IPS-NIHi11 (cell line): ENCODE results near the gene TUBGCP5.
A peak's percentile ranks its signal among the peaks of the same experiment; 100 is the strongest.

Source experiments
- DNase-seq: peaks from one replicate; pipeline ENCODE4 v3.0.0; 2012; ENCODE audit warnings: mixed read lengths, low spot score

The TUBGCP5 gene

DNA sequence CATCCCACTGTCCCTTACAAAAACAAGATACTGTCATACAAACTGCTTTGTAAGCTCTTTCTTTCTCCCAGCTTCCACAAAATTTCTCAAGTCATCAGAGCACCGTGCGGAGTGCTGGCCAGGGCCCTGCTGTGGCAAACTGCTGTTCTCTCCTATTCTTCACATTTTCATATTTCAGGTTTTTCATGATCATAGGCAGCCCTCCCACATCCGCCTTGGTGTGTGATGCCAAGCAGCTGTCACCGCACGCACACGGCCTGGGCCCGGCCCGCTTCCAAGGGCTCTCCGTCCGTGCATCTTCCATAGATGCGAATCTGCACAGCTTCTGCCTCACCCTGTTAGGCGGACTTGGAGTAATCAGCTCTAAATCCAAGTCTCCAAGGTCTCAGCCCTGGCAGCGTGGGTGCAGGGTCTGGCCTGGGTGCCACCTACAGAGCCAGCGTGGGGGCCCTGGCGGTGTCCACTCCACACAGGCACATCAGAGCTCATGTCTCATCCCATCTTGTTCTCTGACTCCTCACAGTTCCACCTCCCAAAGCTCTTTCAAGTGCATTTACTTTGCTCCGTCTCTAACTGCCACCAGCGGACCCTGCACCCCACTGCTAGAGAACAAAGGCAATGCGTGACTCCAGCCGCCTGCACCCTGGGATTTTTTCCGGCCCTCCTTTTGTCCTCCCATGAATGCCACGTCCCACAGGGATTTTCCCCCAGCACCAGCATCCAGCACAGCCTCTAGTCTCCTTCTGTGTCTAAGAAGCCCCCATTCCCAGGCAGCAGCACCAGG, 86.4 kb downstream of the TUBGCP5 start:
- peak; percentile 60 for DNase-seq

DNA sequence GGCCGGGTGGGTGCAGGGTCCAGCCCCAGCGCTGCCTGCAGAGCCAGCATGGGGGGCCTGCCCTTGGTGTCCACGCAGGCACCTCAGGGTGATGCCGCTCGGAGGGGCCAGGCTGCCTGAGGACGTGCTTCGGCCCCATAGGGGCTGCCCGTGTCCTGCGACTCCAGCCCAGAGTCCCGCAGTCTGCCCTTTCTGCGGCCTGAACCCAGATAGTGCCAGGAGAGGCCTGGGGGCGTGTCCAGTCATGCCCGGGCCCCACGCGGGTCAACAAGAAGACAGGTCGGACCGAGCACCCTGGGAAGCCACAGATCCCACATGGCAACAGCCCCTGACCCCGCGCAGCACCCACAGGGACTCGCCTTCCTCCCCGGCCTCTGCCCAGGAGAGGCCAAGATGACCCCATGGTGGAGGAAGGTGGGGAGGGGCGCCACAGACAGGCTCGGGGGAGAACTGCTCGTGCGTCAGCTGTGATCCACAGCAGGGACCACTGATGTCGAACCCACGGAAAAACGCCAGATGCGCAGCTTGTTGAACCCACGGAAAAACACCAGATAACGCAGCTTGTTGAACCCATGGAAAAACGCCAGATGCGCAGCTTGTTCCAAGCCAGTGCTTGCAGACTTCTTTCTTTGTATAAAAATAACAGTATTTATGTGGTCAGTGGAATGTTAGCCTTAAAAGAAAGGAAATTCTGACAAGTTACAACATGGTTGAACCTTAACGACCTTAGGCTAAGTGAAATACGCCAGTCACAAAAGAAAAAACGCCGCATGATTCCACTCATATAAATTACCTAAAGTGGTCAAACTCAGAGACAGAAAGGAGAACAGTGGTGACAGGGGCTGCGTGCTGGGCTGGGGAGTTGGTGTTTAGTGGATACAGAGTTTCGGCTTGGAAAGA, 87.7 kb downstream of the TUBGCP5 start:
- DNase-seq: no peak

DNA sequence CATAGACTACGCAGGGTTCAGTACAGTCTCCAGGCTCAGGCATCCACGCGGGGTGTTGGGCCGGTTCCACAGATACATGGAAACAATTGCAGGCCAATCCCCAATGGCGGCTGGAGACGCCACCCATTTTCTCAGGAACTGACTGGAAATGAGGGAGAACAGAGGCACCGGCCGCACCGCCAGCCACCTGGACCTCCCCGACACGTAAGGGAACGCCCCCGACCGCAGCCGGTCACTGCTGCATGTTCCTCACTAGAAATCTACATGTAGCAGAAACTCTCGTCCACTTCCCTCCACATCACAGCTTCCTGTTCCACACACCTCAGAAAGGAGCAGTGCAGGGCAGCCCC, 88.4 kb downstream of the TUBGCP5 start:
- no peak for DNase-seq

GRCh38 chr15:22950256-22950990, 88.9 kb downstream of the TUBGCP5 start:
- DNase-seq: no peak
